ENCODE measurements around the gene PAPSS1.

PAPSS1 gene

DNA sequence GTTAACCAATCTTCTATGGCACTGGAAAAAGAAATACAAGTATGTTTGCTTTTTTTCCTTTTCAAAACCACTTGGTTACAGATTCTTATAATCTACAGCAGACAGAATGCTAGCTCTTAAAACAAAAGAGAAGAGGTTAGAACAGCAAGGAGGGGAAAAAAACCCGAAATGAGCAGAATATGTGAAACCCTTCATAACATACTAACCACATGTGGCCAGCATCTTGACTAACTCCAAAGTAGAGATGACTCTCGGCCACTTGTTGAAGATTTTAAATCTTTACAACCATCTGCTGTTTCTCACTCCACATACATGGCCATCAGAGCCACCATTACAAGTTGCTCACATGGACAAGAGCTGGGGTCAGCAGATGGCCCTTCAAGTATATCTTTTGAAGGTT, 100.3 kb downstream of the PAPSS1 start:
- DNase-seq, result no peak

DNA sequence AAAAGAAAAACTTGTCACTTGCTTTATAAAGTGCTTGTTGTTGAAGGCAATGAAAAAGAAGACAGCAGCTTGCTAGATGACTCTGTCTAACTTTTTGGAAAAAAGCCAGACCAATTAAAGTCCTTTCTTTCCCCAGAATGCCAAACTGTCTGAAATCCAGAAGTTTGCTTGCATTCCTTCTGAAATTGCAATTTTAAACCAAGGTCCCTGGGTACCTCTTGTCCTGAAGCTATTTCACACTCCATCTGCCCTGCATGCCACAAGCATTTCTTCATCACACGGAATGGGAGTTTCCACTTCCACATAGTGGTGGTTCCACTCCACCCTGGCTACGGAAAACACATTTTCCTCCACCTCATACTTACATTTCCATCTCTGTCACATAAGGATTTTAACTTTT, 101.0 kb downstream of the PAPSS1 start:
- DNase-seq, result no peak

DNA sequence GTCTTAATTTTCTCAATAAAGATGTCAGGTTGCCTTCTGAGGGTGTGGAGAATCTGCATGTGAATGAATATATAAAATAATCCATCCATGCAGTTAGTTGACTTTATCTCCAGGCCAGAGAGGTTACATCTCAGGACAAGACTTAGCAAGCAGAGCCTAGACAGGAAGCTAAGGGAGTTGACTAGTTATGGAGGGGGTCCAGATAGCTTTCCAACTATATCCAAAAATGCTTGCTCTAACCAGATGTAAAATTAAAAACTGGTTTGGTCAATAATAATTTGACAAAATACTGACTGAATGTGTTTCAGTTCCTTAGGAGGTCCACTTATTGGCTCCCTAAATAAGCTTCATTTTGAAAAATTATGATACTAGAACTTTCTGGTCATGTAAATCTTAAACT, 101.4 kb downstream of the PAPSS1 start:
- DNase-seq, result no peak

DNA sequence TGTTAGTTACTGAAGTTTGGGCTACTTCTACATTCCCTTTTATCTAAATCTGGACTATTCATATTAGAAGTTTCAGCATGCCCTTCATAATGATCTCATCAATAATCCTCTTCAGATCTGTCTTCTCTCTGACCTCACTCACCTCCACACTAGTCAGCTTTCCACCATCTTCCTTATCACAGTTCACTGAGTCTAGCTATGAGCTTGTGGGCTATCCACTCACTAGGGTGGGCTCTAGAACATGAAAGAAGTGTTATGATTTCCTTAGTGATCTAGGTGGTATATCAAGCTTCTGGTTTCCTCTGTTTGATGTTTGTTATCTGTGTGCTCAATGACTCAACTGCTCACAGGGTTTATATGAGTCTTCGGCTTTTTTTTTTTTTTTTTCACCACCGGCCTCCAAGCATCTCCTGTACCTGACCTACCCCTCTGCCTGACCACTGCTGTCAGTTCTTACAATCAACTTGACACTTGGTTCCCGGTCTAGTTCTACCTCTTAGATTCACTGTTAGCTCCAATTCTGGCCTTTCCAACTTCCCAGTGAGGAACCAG, 103.1 kb downstream of the PAPSS1 start:
- no peak for DNase-seq

DNA sequence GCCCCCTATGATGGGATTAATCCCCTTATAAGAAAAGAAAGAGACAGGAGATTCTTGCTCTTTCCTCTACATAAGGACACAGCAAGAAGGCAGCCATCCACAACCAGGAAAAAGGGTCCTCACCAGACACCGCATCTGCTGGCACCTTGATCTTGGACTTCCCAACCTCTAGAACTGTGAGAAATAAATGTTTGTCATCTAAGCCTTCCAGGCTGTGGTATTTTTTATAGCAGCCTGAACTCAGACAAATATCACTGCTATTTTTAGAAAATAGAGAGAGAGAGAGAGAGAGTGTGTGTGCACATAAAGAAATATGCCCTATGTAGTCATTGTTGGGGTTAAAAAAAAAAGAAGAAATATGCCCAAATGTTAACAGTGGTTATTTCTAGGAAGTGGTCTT, 104.2 kb downstream of the PAPSS1 start:
- DNase-seq, result no peak

DNA sequence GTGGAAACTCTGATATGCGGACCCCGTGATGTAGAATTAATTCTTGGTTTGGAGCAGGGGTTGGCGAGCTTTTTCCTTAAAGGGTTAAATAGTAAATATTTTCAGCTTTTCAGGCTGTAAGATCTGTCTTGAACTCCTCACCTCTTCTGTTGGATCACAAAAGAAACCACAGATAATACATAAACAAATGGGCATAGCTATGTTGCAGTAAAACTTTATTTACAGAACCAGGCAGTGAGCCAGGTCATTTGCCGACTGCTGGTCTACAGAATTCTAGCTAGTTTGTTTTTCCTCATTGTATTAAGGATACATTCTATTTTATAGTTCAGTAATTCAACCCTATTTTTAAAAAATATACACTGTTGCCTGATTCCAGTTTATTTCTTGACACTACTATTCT, 116.6 kb downstream of the PAPSS1 start:
- DNase-seq, result no peak

DNA sequence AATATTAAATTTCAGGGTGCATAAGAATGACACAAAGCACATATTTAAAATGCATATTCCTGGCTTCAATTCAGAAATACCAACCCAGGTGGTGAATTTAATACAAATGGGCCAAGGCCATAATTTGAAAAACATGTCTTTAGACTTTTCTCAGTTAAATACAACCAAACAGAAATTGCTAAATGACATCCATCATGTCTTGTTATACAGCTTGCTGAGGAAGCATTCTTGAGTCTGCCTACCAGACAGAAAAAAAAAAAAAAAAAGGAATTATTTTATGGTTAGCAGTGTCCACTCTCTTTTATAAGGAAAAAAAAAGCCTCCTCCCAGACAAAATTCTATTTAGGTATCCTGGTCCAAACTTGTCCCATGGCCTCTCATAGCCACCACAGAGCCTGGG, 119.1 kb downstream of the PAPSS1 start:
- no peak for DNase-seq

DNA sequence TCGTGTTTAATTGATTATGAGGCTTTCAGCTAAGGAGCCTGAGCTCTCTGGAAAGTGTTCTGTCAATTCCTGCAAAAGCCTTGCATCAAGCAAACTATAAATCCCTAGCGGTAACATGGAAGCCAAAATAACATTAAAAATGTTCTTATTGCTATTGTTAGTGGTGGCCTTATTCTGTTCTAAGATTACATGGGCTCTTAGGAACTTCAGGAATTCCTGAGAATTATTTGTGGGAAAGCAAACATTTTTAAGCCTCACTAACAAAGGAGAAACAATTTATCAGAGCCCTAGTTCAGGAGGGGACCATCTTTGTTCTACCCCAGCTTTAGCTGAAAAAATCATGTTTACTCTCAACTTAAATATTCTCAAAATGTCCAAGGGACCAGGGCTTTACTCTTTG, 119.6 kb downstream of the PAPSS1 start:
- no peak for DNase-seq

DNA sequence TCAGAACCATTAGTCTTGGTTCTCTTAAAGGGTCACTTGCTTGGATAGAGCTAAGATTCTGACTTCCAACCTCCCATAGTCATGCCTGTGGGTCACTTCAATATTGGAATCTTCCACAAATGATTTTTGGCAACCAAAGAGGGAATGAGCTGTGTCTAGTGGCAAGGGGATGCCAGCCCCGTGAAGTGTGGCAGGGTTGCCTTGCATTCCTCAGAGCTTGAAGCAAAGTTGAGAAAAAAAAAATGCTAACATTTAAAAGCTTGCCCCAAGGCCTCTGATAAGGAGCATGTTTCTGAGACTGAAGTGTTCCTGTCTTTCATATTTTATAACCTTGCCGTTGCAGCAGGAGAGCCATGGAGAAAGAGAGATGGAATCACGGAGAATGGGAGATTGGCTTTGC, 120.2 kb downstream of the PAPSS1 start:
- DNase-seq, result no peak

DNA sequence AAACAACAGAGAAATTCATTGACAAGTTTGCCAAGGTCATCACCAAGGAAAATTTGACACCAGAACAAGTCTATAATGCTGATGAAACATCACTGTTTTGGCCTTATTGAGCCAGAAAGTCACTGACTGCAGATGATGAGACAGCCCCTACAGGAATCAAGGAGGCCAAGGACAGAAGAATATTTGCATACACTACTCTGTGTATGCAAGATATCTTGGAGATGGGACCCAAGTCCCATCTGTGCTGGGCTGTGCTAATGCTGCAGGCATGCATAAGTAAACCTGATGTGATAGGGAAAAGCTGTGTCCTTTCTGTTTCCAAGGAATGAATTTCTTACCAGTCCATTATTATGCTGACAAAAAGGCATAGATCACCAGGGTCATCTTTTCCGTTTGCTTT, 126.8 kb downstream of the PAPSS1 start:
- no peak for DNase-seq

DNA sequence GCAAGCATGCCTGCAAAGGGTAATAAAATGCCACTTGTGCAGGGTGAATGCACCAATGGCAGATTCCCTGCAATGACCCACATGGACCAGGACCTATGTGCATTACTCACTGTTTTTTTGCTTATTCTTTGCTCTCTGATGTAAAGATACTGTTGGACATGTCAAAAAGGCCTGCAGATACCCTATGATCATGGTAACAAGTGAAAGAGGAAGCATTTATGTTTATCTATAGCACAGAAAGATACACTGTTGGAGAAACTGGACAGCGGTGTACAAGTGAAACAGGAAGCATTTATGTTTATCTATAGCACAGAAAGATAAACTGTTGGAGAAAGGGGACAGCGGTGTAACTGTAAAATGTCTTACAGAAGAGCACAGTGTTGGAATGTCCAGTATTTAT, 127.5 kb downstream of the PAPSS1 start:
- no peak for DNase-seq

DNA sequence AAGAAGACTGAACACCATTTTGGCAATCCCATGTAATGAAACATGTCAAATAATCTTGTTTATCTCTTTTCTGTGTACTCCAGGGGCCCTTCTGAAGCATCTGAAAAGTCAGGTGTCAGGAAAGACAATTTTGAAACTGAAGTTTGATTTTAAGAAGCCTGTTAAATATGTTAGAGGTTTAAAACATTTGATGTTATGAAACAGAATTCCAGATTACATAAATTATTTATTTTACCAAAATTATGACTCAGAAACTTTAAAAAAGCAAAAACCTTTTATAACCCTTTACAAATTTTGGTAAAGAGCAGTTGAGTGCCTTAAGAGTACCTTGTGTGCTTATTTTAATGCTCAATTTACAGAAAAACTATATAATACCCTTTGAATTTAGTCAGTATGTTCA, 130.8 kb downstream of the PAPSS1 start:
- no peak for DNase-seq

DNA sequence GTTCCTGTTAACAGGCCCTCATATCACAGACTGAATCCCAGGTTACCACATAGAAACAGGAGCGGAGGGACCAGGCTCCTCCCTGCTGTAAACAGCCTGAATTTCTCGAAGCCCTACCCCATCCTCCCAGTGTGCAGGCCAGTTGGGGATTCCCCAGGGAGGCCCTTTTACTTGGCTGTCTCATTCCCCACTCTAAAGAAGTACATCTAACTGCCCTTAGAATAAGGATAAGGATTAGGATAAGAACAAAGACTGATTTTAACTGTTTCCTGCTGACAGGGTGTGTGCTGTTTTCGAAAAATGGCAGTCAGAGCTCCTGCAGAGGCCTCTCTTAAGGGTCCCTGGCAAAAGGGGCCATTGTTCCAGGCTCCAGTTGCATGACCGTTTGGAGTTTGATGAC, 133.7 kb downstream of the PAPSS1 start:
- no peak for DNase-seq

DNA sequence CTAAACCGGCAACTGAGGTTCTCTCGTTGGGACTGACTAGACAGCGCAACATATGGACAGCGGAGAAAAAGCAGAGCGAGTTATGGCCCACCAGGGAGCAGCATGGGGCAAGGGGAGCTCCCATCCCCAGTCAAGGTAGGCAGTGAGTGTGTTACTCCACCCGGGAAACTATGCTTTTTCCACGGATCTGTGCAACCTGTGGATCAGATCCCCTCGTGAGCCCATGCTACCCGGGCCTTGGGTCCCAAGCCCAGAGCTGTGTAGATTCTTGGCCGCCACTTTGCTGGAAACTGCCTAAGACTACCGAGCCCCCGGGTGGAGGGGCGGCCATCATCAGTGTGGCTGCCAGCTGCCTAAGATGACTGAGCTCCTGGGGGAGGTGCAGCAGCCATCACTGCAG, 140.9 kb downstream of the PAPSS1 start:
- DNase-seq, result no peak

DNA sequence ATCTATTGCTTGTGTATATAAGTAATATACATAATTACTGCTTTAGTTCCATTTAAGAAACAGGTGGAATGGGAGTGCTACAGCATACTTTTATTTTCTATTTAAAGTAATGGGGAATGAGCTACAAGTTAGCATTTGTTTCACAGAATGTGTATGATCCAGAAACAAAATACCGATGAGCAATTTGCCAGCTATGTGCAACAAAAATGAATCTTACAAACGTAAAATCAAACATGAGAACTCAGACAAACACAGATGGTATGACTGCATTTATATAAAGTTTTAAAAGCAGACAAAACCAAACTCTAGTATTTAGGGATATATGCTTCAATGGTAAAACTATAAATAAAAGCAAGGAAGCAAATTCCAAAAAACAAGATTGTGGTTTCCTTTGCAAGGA, 141.7 kb downstream of the PAPSS1 start:
- no peak for DNase-seq

DNA sequence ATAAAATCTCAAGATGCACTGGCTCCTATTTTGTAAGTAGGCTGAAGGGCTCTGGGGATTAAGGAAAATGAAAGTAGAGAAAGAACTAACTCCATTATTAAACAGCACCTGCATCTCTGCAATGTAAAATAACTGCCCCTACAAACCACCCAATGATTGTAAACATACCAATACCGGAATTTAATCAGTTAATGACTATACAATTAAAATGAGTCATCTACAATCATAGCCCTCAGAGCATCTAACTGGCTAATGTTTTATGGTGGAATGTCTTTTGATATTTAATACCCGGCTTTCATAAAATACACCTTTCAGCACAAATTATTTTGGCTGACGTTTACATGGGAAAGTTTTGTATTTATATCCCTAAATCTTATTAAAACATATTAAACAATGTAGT, 142.3 kb downstream of the PAPSS1 start:
- DNase-seq, result no peak

DNA sequence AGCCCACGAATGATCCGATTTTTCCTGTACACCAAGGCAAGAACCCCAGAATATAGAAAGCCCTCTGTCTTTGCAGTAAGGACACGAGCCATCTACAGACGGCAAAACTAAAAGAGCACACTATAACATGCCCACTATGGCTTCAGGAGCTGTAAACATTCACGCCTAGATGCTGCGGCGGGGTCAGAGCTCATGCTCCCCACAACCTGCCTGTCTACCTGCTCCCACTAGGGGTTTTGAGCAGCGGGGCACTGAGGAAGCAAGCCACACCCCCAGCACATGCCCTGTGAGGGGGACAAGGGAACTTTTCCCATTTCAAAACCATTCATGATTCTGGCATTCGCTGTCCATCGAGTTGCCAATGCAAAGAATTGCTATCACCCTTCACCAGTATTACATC, 144.8 kb downstream of the PAPSS1 start:
- no peak for DNase-seq

DNA sequence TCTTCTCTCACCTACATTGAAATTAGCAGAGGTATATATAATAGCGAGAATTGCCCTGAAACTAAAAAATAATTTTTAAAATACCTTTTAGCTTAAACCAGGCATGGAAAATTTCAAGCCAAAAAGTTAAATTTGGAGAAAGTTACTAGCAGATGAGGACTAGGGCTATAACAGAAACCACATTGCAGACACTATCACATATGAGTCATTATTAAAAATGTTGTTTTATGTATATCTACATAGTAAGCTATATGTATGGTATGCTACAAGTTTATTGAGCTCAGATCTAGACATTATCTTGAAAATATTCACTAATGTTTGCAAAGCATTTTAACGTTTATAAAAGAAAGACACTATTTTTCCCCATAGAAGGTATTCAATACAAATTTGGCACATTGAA, 147.8 kb downstream of the PAPSS1 start:
- DNase-seq, result no peak

DNA sequence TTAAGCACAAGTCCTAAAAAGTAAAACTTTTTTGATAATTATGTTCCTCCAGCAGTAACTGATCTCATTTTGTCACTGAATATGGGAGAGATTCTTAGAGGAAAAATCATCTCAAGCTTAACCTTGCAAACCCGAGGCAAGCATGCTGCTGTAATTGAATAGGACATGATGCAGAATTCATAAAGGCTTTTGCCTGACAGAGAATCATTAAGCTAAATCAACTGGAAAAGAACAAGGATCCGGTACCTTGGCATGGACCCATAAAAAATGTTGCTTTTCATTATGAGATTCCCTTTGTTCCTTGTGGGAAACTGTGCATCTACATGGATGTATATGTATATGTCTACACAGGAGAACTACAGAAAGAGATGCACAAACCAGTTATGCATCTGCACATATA, 149.1 kb downstream of the PAPSS1 start:
- DNase-seq, result no peak

DNA sequence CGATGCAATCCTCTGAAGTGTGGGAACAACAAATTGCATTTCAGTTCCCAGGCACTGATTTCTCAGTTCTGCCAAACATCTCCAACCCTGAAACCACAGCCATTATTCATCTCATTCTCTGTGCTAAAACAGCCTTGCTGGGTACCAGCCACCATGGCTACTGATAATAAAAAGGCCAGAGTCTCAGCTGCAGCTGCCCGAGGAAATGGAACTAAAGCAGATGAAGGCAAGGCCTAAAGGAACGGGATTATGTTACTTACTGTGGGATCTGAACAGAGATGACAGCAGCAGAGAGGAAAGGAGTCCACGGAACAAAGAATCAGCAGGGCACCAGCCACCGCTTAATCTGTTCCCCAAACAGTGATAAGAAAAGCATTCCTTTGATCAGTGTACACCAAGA, 155.7 kb downstream of the PAPSS1 start:
- no peak for DNase-seq

All from activated CD4-positive, alpha-beta T cell treated with anti-CD3 and anti-CD28 coated beads, Interleukin-2, amount 50 U/mL, for 4 hours (primary cell).